ENCODE data around the gene FAM168A.

GRCh38 chr11:73461335-73461840, 136.5 kb downstream of the FAM168A start:
- TF ChIP-seq CTCF (IDR thresholded peaks at IDR 0.05) (no peak), EZH2phosphoT487 (IDR thresholded peaks at IDR 0.05) (no peak), EZH2 (IDR thresholded peaks at IDR 0.05) (no peak)
